Subcutaneous adipose tissue (tissue), 4 donors: ENCODE measurements around the gene DOK5. TPM values are rescaled to one million over a fixed set of nuclear protein-coding genes. Genes with fewer than 3 reads are reported as not detected.

ENCODE experiments used
- total RNA-seq, 4 donors: library from RNA; depleted of rRNA; stranded (reverse); fragments of >200 nt; gene quantifications; one replicate each; pipeline ENCODE4 v1.1.0, GENCODE V29; 2016
- TF ChIP-seq, protein P1 (sequence below): fragments of 450-650 bp; IDR thresholded peaks from one replicate; pipeline ENCODE4 v1.5.1; 2016; ENCODE audit warnings: low read depth, mild to moderate bottlenecking, control low read depth, antibody characterized with exemption, moderate library complexity

Gene DOK5
- total RNA-seq, 4 donors from 2014 or later, result 0.82 to 2.6 (median 1.7) TPM

DNA sequence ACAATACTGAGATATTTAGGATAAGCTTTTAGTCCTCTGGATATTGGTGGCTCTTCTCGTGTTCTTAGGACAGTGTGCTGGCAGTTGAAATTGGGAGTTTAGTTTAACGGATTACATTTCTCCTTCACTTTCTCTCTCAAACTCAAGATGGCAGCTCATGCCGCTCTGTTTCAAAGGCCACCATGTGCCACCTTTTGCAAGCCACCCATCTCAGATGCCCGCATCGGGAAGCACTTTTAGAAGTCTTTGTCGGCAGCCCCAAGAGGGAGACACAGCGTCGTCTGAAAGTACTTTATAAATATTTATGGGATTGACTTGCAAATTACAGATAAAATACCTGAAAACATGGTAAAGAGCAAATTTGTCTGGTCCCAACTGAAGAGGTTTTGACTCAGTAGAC is 73.5 kb downstream of the DOK5 start:
- TF ChIP-seq, protein P1, sequence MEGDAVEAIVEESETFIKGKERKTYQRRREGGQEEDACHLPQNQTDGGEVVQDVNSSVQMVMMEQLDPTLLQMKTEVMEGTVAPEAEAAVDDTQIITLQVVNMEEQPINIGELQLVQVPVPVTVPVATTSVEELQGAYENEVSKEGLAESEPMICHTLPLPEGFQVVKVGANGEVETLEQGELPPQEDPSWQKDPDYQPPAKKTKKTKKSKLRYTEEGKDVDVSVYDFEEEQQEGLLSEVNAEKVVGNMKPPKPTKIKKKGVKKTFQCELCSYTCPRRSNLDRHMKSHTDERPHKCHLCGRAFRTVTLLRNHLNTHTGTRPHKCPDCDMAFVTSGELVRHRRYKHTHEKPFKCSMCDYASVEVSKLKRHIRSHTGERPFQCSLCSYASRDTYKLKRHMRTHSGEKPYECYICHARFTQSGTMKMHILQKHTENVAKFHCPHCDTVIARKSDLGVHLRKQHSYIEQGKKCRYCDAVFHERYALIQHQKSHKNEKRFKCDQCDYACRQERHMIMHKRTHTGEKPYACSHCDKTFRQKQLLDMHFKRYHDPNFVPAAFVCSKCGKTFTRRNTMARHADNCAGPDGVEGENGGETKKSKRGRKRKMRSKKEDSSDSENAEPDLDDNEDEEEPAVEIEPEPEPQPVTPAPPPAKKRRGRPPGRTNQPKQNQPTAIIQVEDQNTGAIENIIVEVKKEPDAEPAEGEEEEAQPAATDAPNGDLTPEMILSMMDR, result no peak

DNA sequence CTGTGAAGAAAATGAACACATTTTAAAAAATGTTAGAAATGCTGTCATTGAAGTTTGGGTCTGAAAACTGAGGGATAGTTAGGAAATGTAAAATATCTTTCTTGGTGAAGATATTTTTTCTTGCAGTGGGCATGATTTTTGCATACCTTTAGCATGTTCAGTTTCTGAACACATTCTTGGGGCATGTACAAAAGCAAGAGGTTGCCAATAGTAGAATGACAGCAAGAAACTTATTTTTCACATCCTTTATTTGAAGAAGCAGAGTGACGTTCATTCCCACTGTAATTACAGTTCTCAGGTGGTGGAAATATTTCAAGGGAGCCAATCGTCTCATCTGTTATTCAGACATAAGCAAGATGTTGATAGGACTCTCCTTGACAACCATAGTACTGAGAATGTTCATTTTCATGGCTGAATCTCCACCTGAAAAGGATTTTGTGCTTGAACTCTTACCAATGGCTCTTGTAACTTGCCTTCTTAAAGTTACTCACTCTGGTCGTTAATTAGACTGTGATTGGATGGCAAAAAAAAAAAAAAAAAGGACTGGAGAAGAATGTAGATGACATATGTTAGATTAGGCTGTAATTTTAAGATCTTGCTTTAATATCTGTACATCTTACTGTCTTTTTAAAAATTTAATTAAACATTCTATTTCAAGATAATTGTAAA is 74.4 kb downstream of the DOK5 start:
- TF ChIP-seq, protein P1, result peak; percentile 91

DNA sequence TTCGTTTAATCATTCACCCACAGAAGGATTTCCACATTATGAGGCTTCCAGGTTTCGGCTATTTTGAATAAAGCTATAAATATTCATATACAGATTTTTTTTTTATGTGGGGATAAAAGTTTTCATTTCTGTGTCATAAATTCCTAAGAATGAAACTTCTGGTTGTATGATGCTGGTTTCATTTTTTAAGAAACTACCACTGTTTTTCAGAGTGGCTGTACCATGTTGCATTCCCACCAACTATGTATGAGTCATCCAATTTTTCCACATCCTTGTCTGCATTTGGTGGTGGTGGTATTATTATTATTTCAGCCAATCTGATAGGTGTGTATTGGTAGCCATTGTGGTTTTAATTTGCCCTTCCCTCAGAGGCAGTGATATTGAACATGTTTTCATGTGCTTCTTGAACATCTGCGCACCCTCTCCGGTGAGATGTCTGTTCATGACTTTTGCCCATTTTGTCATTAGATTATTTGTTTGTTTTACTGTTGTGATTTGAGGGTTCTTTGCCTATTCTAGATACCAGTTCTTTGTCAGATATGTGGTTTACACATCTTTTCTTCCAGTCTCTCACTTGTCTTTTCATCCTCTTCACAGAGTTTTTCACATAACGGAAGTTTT is 75.5 kb downstream of the DOK5 start:
- TF ChIP-seq, protein P1, result no peak

DNA sequence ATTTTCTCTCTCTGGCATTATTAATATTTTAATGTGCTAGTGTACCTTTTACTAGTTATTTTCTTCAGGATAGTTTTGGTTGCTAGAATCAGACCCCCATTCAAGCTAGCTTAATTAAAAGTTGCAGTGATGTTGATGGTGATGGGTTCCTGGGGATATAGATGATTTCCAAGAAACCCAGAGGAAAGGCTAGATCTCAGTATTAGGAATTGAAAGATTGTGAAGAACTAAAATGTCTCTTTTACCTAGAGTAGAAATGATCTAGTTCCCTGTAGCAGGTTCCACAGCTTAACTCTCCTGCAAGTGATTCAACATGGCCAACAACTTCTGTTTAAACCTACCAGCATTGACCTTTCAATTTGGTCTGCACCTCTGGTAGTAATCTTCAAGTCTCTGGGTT is 78.6 kb downstream of the DOK5 start:
- TF ChIP-seq, protein P1, result no peak

DNA sequence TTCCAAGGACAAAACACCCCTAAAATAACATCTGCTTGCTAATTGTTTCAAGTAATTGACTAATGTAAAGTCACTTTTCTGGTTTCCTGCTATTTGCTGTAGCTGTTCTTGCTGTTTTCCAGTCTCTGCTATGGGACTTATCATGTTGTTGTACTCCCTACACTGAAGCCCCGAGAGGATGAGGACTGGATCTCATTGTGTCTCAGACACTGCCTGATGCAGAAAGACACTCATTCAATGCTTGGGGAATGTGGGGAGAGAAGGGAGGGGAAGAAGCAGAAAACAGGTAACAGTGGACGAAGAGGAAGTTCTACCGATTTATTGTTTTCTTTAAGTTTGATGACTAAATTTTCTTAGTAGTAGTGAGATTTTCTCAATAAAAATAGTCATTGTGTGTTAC is 79.8 kb downstream of the DOK5 start:
- TF ChIP-seq, protein P1, result no peak

DNA sequence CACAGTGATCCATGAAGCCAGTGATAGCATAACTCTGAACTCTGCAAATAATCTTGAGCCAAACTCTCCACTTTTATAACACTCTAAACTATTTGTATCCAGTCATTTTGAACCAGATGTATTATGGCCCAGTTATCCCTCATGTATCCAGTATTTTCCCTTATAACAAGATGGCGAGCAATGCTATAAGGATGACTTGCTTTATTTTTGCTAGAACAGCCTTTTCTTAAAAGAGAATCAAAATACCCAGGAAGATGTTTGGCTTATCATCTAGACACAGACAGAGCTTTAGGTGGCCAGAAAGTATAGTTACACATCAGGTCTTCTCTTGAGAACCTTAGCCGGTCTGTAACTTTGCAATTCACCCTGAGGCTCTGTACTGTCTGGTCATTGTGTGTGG is 81.0 kb downstream of the DOK5 start:
- TF ChIP-seq, protein P1, result no peak

DNA sequence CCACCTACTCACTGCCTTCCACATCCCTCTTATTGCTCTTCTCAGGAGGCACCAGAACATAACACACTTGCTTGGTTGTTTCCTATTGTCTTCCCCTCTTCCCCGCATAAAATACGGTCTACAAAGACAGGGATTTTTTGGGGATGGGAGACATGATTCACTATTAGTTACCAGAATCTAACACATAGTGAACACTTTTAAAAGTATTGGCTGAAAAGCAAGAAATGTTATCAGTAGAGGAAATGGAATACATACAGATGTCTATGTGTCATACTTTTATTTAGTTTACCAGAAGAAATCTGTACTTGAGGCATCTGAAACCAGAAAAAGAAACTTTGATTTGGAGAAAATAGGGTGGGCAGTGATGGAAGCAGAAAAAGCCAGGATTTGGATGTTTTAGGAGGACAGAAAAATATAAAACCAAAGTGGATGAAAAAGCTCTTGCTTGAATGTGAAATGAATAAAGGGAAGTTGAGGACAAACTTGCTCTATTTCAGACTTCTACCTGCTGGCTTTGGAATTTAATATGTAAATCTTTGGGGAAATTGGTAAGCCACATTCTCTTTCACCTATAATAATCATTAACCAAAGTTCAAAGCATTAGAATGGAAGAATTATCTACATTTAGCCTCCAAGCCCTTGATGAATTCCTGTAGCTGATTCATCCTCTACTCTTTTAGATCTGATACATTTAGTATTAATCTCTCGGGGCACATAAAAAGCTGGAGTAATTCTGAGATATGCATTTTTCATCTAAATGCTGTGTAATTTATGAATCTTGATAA is 82.6 kb downstream of the DOK5 start:
- TF ChIP-seq, protein P1, result no peak
